Measurements from ENCODE around the gene CACNB2. TPM values are rescaled to one million over a fixed set of nuclear protein-coding genes. Genes with fewer than 3 reads are reported as not detected.
A peak's percentile ranks its signal among the peaks of the same experiment; 100 is the strongest.

Gene CACNB2
- total RNA-seq, 1 experiment from 2014 or later: not detected

- no TSS peak for BruUV-seq (replicated peaks)
- intact Hi-C loops (cut with micrococcal nuclease; ENCODE audit: unreplicated experiment) (no loop called here), in situ Hi-C loops (cut with HindIII; ENCODE audit: low pct_unique_long_range_greater_than_20kb, low sequenced_read_pairs) (no loop called here)
- Histone ChIP-seq H3K27me3 (ENCODE audit: control insufficient read depth, insufficient read depth, low read length) (no peaks in the 10 kb centered on the region), H3K4me1 (ENCODE audit: control insufficient read depth, insufficient read depth, low read length) (no peaks in the 10 kb centered on the region), H3K27ac (ENCODE audit: low read length) (no peak overlapping the region), H3K9me3 (ENCODE audit: control insufficient read depth, insufficient read depth, low read depth, low read length) (no peaks in the 10 kb centered on the region), H3K4me3 (ENCODE audit: low read depth in 2 of 2, low read length in 2 of 2) (peak overlapping the region in 1 of 2 experiments; percentile 7; a peak in 1 of 4 replicates), H3K36me3 (ENCODE audit: control insufficient read depth, insufficient read depth, low read length) (no peaks in the 10 kb centered on the region)
- no peak for TF ChIP-seq TCF7L2 (IDR thresholded peaks at IDR 0.05; ENCODE audit: low read depth, low read length)
- no peak for TF ChIP-seq CTCF (IDR thresholded peaks at IDR 0.05)
- no peak for TF ChIP-seq REST (IDR thresholded peaks at IDR 0.05; ENCODE audit: insufficient read depth in 1 of 2, low read depth in 2 of 2, low read length in 1 of 2)
- TF ChIP-seq POLR2AphosphoS5 (IDR thresholded peaks at IDR 0.05; ENCODE audit: low read depth, low read length): no peak
- TF ChIP-seq SIN3A (IDR thresholded peaks at IDR 0.05; ENCODE audit: borderline replicate concordance, insufficient read depth, low read depth, low read length): no peak
- ChIA-PET CTCF (no interaction called here), POLR2A (no interaction called here)
- ATAC-seq: no peak
- no peak for DNase-seq (ENCODE audit: low read depth, low spot score)
These were observed 260.1 kb downstream of the CACNB2 start for GRCh38 chr10:18400201-18400905.

GRCh38 chr10:18400906-18401245 is 260.7 kb downstream of the CACNB2 start:
- ChIA-PET POLR2A (no interaction called here), CTCF (no interaction called here)
- Histone ChIP-seq H3K27ac (ENCODE audit: low read length) (no peak overlapping the region), H3K9me3 (ENCODE audit: control insufficient read depth, insufficient read depth, low read depth, low read length) (no peaks in the 10 kb centered on the region), H3K27me3 (ENCODE audit: control insufficient read depth, insufficient read depth, low read length) (no peaks in the 10 kb centered on the region), H3K4me1 (ENCODE audit: control insufficient read depth, insufficient read depth, low read length) (no peaks in the 10 kb centered on the region), H3K36me3 (ENCODE audit: control insufficient read depth, insufficient read depth, low read length) (no peaks in the 10 kb centered on the region), H3K4me3 (ENCODE audit: low read depth in 2 of 2, low read length in 2 of 2) (peak overlapping the region in 1 of 2 experiments; percentile 7; a peak in 1 of 4 replicates)
- intact Hi-C loops (cut with micrococcal nuclease; ENCODE audit: unreplicated experiment): no loop called here
- no TSS peak for BruUV-seq (replicated peaks)
- no peak for ATAC-seq
- DNase-seq (ENCODE audit: low read depth, low spot score): no peak
- in situ Hi-C loops (cut with HindIII; ENCODE audit: low pct_unique_long_range_greater_than_20kb, low sequenced_read_pairs): no loop called here
- TF ChIP-seq CTCF (IDR thresholded peaks at IDR 0.05) (no peak), POLR2AphosphoS5 (IDR thresholded peaks at IDR 0.05; ENCODE audit: low read depth, low read length) (no peak), SIN3A (IDR thresholded peaks at IDR 0.05; ENCODE audit: borderline replicate concordance, insufficient read depth, low read depth, low read length) (no peak), REST (IDR thresholded peaks at IDR 0.05; ENCODE audit: insufficient read depth in 1 of 2, low read depth in 2 of 2, low read length in 1 of 2) (no peak)

Measured in Panc1 (cell line).